Brain microvascular endothelial cell (primary cell): ENCODE results near the gene NPDC1.

ENCODE experiments used
- DNase-seq: peaks from one replicate; pipeline ENCODE4 v3.0.0-alpha.2; 2020
- H3K27ac ChIP-seq: fragments of 250-450 bp; sonication (Bioruptor Pico); 2 replicates; pipeline ENCODE4 v1.5.1; 2020; ENCODE audit warnings: mild to moderate bottlenecking, moderate library complexity
- H3K27me3 ChIP-seq: fragments of 250-450 bp; sonication (Bioruptor Pico); replicated peaks from 2 replicates; pipeline ENCODE4 v1.5.1; 2020; ENCODE audit warnings: mild to moderate bottlenecking
- H3K36me3 ChIP-seq: fragments of 250-450 bp; sonication (Bioruptor Pico); replicated peaks from 2 replicates; pipeline ENCODE4 v1.5.1; 2020; ENCODE audit warnings: mild to moderate bottlenecking
- H3K4me3 ChIP-seq: 2 replicates; pipeline ENCODE4 v1.5.1; 2011; ENCODE audit warnings: low read depth, mild to moderate bottlenecking, control low read depth, low read length, moderate library complexity
- in situ Hi-C: cut with HindIII; loops from 2 replicates; pipeline ENCODE4 v1.10.0; 2017; ENCODE audit warnings: low sequenced_read_pairs, low pct_ligation_motif_present
- TF ChIP-seq, protein P1 (sequence below): IDR thresholded peaks from 2 replicates; pipeline ENCODE4 v1.5.1; 2011; ENCODE audit warnings: low read depth, mild to moderate bottlenecking, moderate library complexity, low read length, control low read depth, inconsistent platforms; ENCODE audit errors: missing control alignments

Gene NPDC1

DNA sequence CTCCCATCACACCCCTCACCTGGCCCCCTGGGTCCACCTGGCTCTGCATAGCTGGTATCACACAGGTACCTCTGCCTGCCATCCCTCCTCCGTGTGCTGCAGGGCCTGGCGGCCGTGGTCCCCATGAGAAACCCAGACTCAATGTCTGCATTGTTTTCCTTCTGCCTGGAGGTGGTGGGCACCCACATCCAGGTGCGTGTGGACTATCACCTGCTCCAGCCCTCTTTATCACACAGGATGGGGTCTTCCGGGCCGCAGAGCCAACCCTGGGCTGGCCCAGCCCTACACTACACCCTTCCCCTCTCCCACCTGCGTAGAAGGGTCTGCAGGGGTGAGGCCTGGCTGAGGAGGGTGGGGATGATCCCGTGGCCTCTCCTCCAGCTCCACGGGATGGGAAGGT is 7.1 kb downstream of the NPDC1 start:
- DNase-seq = no peak
- no peak overlapping the region for H3K27ac ChIP-seq
- H3K36me3 ChIP-seq = peaks cover 15% of the 10 kb centered on the region
- TF ChIP-seq, protein P1, sequence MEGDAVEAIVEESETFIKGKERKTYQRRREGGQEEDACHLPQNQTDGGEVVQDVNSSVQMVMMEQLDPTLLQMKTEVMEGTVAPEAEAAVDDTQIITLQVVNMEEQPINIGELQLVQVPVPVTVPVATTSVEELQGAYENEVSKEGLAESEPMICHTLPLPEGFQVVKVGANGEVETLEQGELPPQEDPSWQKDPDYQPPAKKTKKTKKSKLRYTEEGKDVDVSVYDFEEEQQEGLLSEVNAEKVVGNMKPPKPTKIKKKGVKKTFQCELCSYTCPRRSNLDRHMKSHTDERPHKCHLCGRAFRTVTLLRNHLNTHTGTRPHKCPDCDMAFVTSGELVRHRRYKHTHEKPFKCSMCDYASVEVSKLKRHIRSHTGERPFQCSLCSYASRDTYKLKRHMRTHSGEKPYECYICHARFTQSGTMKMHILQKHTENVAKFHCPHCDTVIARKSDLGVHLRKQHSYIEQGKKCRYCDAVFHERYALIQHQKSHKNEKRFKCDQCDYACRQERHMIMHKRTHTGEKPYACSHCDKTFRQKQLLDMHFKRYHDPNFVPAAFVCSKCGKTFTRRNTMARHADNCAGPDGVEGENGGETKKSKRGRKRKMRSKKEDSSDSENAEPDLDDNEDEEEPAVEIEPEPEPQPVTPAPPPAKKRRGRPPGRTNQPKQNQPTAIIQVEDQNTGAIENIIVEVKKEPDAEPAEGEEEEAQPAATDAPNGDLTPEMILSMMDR = no peak
- in situ Hi-C loops = loop anchor here (25.0 kb wide), 2 partner anchors 102 to 227 kb away; partner anchors contain the start of genes C8G, FBXW5 and RABL6
- H3K4me3 ChIP-seq = no peak overlapping the region
- no peaks in the 10 kb centered on the region for H3K27me3 ChIP-seq

DNA sequence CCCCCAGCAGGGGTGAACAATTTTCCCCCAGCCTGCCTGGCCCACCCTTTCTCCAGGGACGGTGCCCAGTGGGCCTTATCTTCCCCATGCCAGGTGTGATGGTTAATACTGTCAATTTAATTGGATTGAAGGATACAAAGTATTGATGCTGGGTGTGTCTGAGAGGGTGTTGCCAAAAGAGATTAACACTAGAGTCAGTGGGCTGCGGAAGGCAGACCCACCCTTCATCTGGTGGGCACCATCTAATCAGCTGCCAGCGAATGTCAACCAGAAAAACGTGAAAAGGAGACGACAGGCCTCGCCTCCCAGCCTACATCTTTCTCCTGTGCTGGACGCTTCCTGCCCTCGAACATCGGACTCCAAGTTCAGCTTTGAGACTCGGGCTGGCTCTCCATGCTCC is 8.5 kb downstream of the NPDC1 start:
- Histone ChIP-seq H3K36me3 (peaks cover 15% of the 10 kb centered on the region), H3K27ac (no peak overlapping the region), H3K27me3 (no peaks in the 10 kb centered on the region), H3K4me3 (no peak overlapping the region)
- DNase-seq = no peak
- in situ Hi-C loops = loop anchor here (25.0 kb wide), 2 partner anchors 100 to 225 kb away; partner anchors contain the start of genes C8G, FBXW5 and RABL6
- TF ChIP-seq, protein P1 = no peak

DNA sequence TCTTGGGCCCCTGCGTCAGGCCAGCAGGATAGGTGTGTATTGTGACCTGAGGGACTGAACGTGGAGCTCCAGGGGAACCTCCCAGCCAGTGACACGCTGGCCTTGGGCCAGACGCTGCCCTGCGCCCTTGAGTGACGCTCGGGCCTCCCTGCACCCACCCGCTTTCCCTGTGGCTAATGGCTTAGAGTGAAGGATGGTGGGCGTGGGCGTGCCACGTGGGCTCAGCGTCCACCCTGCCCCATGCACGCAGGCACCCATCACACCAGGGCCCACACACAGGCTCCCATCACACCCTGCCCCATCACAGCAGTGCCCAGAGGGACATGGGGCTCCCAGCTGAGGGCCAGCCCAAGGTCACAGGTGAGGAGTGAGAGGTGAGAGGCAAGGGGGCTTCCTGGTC is 8.9 kb downstream of the NPDC1 start:
- TF ChIP-seq, protein P1 = no peak
- in situ Hi-C loops = loop anchor here (25.0 kb wide), 2 partner anchors 100 to 225 kb away; partner anchors contain the start of genes C8G, FBXW5 and RABL6

DNA sequence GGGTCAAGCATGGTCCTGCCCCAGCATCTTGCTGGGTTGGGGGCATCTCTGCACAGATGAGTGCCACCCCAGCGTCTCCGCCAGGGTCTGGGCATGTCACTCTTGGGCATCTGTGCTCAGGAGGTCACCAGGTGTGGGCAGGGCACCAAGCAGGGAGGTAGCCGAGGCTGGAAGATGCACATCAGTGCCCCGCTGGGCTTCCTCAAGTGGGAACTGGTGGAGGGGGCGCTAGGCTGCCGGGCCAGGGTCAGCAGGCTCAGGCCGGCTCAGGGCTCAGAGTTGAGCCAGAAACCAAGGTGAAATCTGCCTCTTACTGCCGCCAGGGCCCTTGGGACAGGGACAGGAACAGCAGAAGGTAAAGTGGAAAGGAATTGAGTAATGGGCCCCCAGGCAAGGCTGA is 10.0 kb downstream of the NPDC1 start:
- DNase-seq = no peak
- no peak overlapping the region for H3K4me3 ChIP-seq
- H3K27ac ChIP-seq = no peak overlapping the region
- in situ Hi-C loops = loop anchor here (25.0 kb wide), 2 partner anchors 99 to 224 kb away; partner anchors contain the start of genes C8G, FBXW5 and RABL6
- peaks cover 15% of the 10 kb centered on the region for H3K36me3 ChIP-seq
- H3K27me3 ChIP-seq = no peaks in the 10 kb centered on the region
- TF ChIP-seq, protein P1 = no peak

More for the DNA sequence above, 8.9 kb downstream of the NPDC1 start:
- Histone ChIP-seq H3K4me3 (no peak overlapping the region), H3K36me3 (peaks cover 15% of the 10 kb centered on the region), H3K27me3 (no peaks in the 10 kb centered on the region), H3K27ac (no peak overlapping the region)
- DNase-seq = no peak

DNA sequence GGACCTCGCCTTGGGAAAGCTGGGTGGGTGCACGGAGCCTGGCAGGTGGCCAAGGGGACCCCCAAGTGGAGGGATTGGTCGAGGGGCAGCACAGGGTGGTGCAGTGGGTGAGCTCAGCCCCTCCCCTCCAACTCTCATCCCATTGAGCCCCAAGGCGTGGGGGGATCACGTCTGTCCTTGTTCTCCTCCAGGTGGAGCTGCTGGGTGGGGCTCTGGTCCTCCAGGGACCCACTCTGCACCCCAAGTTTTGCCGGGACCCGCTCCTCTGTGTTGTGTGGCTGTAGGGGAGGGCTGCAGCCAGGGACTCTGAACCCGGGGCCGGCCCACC is 10.5 kb downstream of the NPDC1 start:
- Histone ChIP-seq H3K27ac (no peak overlapping the region), H3K27me3 (no peaks in the 10 kb centered on the region), H3K4me3 (no peak overlapping the region), H3K36me3 (peaks cover 15% of the 10 kb centered on the region)
- in situ Hi-C loops = loop anchor here (25.0 kb wide), 2 partner anchors 98 to 223 kb away; partner anchors contain the start of genes C8G, FBXW5 and RABL6
- TF ChIP-seq, protein P1 = no peak
- DNase-seq = no peak
